Esophagus squamous epithelium (tissue), 5 donors: ENCODE data around the gene MTTP. TPM values are rescaled to one million over a fixed set of nuclear protein-coding genes. Genes with fewer than 3 reads are reported as not detected.
"Not testable (repeated sequence)": the region's sequence is repeated elsewhere in the genome, so short reads cannot be mapped to it uniquely, and the experiment has no call there.

Experiments used
- DNase-seq: peaks from one replicate; lab custom pipeline; 2025; lab: John Stamatoyannopoulos, UW
- H3K27ac ChIP-seq, 4 donors: fragments of 200-600 bp; sonication (generic); one replicate each; pipeline ENCODE4 v1.5.1; 2016 to 2019; ENCODE audit warnings: mild to moderate bottlenecking in 1 of 4
- H3K27me3 ChIP-seq, 4 donors: fragments of 200-600 bp; sonication (generic); 1 replicate in 3 of 4; 2 replicates in 1 of 4; pipeline versions ENCODE4 v1.5.1 to v1.6.0; 2017 to 2021; ENCODE audit warnings: antibody characterized with exemption in 1 of 4
- H3K36me3 ChIP-seq, 3 donors: fragments of 200-600 bp; sonication (generic); one replicate each; pipeline ENCODE4 v1.5.1; 2016 to 2019
- H3K4me1 ChIP-seq, 3 donors: fragments of 200-600 bp; sonication (generic); one replicate each; pipeline ENCODE4 v1.5.1; 2017 to 2019
- H3K4me3 ChIP-seq, 4 donors: fragments of 200-600 bp; sonication (generic); 1 replicate in 3 of 4; 2 replicates in 1 of 4; pipeline ENCODE4 v1.5.1; 2016 to 2019; ENCODE audit warnings: mild to moderate bottlenecking in 2 of 4, moderate library complexity in 1 of 4
- H3K9me3 ChIP-seq, 3 donors: fragments of 200-600 bp; sonication (generic); one replicate each; pipeline ENCODE4 v1.5.1; 2016 to 2019
- POLR2A ChIP-seq, 4 donors: fragments of 450-650 bp; IDR thresholded peaks; one replicate each; pipeline ENCODE4 v1.6.1; 2017; ENCODE audit warnings: antibody characterized with exemption in 4 of 4, mild to moderate bottlenecking in 4 of 4, moderate library complexity in 3 of 4
- WGBS, 2 donors: methylation state at CpG; one replicate each; pipeline ENCODE4 v1.1.5; 2018; 5-methylcytosine and 5-hydroxymethylcytosine counted together
- intact Hi-C: fragments of 100-400 bp; cut with DNase I; formaldehyde crosslinking; loops from one replicate; pipeline ENCODE4 v1.15.0; 2022
- total RNA-seq, 4 donors: library from RNA; depleted of rRNA; stranded (reverse); fragments of >200 nt; gene quantifications; one replicate each; pipeline ENCODE4 v1.1.0, GENCODE V29; 2016
- TF ChIP-seq, protein P1 (sequence below), 6 experiments: fragments of 450-650 bp in 4 of 6; fragments of 200-600 bp in 2 of 6; sonication (generic) in 2 of 6; IDR thresholded peaks; one replicate each; pipeline ENCODE4 v1.5.1; 2016 to 2019; ENCODE audit warnings: antibody characterized with exemption in 6 of 6, mild to moderate bottlenecking in 4 of 6, moderate library complexity in 4 of 6
- donor health status: DM: yes; HTN: yes; CAD: no.

MTTP gene
- under 1 TPM in 3 of 4 donors, not detected in 1; 0.13 to 0.41 (median 0.19) TPM for total RNA-seq

DNA sequence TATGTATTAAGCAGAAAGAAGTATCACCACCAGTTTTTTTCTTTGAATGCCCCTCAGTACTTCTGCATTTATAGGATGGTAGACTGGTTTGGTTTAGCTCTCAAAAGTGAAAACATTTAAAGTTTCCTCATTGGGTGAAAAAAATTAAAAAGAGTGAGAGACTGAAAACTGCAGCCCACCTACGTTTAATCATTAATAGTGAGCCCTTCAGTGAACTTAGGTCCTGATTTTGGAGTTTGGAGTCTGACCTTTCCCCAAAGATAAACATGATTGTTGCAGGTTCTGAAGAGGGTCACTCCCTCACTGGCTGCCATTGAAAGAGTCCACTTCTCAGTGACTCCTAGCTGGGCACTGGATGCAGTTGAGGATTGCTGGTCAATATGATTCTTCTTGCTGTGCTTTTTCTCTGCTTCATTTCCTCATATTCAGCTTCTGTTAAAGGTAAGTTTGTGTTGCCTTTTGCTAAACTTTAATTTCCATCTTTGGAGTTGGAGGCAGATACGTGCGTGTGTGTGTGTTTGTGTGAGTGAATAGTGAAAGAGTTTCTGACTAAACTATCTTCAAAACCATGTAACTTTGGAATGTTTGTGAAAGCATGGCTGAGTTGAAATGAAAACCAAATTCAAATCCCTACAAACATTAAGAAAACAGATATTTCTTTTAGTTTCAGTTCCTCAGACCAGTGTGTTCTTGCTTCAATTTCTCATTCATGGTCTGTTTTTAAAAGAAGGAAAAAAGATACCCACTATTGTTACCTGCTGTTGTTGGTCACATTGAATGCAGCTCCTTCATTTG, at the start of gene MTTP:
Gene MTTP, plus strand, starts transcription at position 295 of the 795 bp plus-strand sequence. Its CDS starts 86 bp downstream, at position 381.
- Histone ChIP-seq H3K36me3 (no peaks in the 10 kb centered on the region), H3K9me3 (no peaks in the 10 kb centered on the region), H3K27me3 (peaks cover 0 to 10% (median 0%) of the 10 kb centered on the region in 4 donors), H3K4me1 (no peaks in the 10 kb centered on the region), H3K27ac (no peak within 1 kb of the TSS), H3K4me3 (no peak within 1 kb of the TSS)
- TF ChIP-seq POLR2A (IDR thresholded peaks at IDR 0.05) = no peak
- TF ChIP-seq, protein P1, sequence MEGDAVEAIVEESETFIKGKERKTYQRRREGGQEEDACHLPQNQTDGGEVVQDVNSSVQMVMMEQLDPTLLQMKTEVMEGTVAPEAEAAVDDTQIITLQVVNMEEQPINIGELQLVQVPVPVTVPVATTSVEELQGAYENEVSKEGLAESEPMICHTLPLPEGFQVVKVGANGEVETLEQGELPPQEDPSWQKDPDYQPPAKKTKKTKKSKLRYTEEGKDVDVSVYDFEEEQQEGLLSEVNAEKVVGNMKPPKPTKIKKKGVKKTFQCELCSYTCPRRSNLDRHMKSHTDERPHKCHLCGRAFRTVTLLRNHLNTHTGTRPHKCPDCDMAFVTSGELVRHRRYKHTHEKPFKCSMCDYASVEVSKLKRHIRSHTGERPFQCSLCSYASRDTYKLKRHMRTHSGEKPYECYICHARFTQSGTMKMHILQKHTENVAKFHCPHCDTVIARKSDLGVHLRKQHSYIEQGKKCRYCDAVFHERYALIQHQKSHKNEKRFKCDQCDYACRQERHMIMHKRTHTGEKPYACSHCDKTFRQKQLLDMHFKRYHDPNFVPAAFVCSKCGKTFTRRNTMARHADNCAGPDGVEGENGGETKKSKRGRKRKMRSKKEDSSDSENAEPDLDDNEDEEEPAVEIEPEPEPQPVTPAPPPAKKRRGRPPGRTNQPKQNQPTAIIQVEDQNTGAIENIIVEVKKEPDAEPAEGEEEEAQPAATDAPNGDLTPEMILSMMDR (IDR thresholded peaks at IDR 0.05) = no peak
- DNase-seq = no peak
- intact Hi-C loops = no loop called here
- 57 to 70% methylated on average over 3 of the region's 3 CpGs for WGBS, 2 donors

DNA sequence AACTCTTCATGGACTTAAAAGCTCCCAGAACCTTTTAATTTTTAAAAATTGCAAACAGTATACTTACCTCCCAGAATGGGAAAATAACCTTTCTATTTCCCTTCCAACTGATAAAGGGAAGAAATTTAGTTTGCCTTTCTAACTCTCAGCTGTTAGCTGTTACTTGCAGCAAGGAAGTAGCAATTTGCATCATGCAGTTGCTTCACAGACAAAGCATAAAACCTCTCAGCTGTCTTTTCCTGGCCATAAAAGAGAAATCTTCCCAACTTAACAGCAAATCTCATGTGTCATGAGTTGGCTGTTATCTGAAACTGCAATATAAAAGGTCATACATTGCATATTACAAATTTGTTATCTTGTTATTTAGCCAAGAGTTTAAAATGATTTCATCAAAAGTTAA, 45.4 kb upstream of the MTTP start:
- Histone ChIP-seq H3K4me1 (no peaks in the 10 kb centered on the region), H3K27ac (no peak overlapping the region), H3K27me3 (no peaks in the 10 kb centered on the region), H3K4me3 (no peak overlapping the region), H3K36me3 (no peaks in the 10 kb centered on the region), H3K9me3 (no peaks in the 10 kb centered on the region)
- intact Hi-C loops = no loop called here
- TF ChIP-seq, protein P1 (IDR thresholded peaks at IDR 0.05) = no peak
- TF ChIP-seq POLR2A (IDR thresholded peaks at IDR 0.05) = no peak
- no peak for DNase-seq

DNA sequence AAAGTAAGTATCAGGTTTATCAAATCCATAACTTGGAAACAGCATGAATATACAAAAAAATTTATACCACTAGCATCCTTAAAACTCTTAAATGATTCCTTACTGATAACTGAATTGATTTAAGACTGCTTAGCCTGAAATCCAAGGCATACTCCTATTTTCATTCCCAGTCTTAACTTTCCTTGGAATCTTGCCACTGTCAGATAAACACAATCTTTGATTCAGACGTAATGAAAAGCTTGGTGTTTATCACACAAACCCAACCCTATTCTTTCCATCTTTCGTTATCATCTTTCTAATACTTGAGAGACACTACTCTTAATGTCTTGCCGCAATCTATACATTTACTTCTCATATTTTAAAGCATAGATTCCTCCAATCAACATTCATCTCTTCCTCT, 44.7 kb upstream of the MTTP start:
- 47 to 55% methylated on average over 3 of the region's 3 CpGs for WGBS, 2 donors
- TF ChIP-seq, protein P1 (IDR thresholded peaks at IDR 0.05) = no peak
- TF ChIP-seq POLR2A (IDR thresholded peaks at IDR 0.05) = no peak
- Histone ChIP-seq H3K4me1 (no peaks in the 10 kb centered on the region), H3K27ac (no peak overlapping the region), H3K4me3 (no peak overlapping the region), H3K36me3 (no peaks in the 10 kb centered on the region), H3K9me3 (no peaks in the 10 kb centered on the region), H3K27me3 (no peaks in the 10 kb centered on the region)
- intact Hi-C loops = no loop called here
- DNase-seq = no peak

DNA sequence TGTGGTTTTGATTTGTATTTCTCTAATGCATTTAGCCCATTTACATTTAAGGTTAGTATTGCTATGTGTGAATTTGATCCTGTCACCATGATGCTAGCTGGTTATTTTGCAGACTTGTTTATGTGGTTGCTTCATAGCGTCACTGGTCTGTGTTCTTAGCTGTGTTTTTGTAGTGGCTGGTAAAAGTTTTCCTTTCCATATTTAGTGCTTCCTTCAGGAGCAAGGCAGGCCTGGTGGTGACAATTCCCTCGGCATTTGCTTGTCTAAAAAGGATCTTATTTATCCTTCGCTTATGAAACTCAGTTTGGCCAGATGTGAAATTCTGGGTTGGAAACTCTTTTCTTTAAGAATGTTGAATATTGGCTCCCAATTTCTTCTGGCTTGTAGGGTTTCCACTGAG, 39.9 kb upstream of the MTTP start:
- H3K4me1 ChIP-seq, DNase-seq, H3K27ac ChIP-seq, H3K27me3 ChIP-seq, intact Hi-C loops, H3K36me3 ChIP-seq, H3K9me3 ChIP-seq, H3K4me3 ChIP-seq: not testable (repeated sequence)
- 73 to 78% methylated on average over 3 of the region's 3 CpGs for WGBS, 2 donors

DNA sequence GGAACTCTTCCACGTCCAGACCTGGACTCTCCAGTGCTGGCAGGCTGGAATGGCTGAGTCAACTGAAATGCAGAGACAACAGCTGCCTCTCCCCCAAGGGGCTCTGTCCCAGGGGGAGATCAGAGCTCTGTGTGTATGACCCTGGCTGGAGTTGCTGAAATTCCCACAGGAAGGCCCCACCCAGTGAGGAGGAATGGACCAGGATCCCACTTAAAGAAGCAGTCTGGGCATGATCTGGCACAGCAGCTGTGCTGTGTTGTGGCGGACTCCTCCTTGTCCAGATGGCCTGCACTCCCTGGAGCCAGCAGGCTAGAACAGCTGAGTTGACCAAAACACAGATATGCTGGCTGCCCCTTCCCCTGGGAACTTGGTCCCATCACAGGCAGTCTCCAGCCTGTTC, 38.4 kb upstream of the MTTP start:
- DNase-seq = no peak
- 33 to 54% methylated on average over 1 to 2 of the region's 2 CpGs for WGBS, 2 donors
- no peak overlapping the region for H3K4me3 ChIP-seq
- TF ChIP-seq POLR2A (IDR thresholded peaks at IDR 0.05) = no peak
- TF ChIP-seq, protein P1 (IDR thresholded peaks at IDR 0.05) = no peak
- no peaks in the 10 kb centered on the region for H3K36me3 ChIP-seq
- no peak overlapping the region for H3K27ac ChIP-seq
- no peaks in the 10 kb centered on the region for H3K27me3 ChIP-seq
- no peaks in the 10 kb centered on the region for H3K9me3 ChIP-seq
- peaks cover 0 to 4% (median 0%) of the 10 kb centered on the region in 3 donors for H3K4me1 ChIP-seq
- intact Hi-C loops = no loop called here
